Measurements from ENCODE around the gene VTI1A.

The VTI1A gene

GRCh38 chr10:112789248-112789647 lies 342.2 kb downstream of the VTI1A start:
- Histone ChIP-seq H4K20me1 (ENCODE audit: insufficient read depth, low read length) (no peaks in the 10 kb centered on the region), H3K27ac (ENCODE audit: low read length) (no peak overlapping the region), H3K4me2 (ENCODE audit: low read depth, low read length) (no peak overlapping the region), H3K36me3 (replicated peaks; ENCODE audit: insufficient read depth, low read length) (no peaks in the 10 kb centered on the region), H3K9ac (ENCODE audit: low read length) (no peak overlapping the region), H3K79me2 (ENCODE audit: low read length) (no peaks in the 10 kb centered on the region), H3K27me3 (replicated peaks; ENCODE audit: insufficient read depth, low read length) (no peaks in the 10 kb centered on the region), H3K9me2 (replicated peaks; ENCODE audit: insufficient read depth, low read length) (no peaks in the 10 kb centered on the region), H3F3A (ENCODE audit: insufficient read depth, low read length) (no peaks in the 10 kb centered on the region), H3K4me3 (ENCODE audit: low read length) (no peak overlapping the region), H3K9me3 (replicated peaks; ENCODE audit: insufficient read depth, low read length) (no peaks in the 10 kb centered on the region), H3K4me1 (ENCODE audit: low read length) (no peaks in the 10 kb centered on the region), H2AFZ (ENCODE audit: low read length) (no peak overlapping the region)
- TF ChIP-seq CTCF (IDR thresholded peaks at IDR 0.05; ENCODE audit: low read length) (no peak), EZH2 (optimal IDR thresholded peaks at IDR 0.05; ENCODE audit: low read depth, low read length) (no peak), EZH2phosphoT487 (IDR thresholded peaks at IDR 0.05; ENCODE audit: low read length) (no peak)
- no peak for DNase-seq

- Histone ChIP-seq H3K27me3 (replicated peaks; ENCODE audit: insufficient read depth, low read length) (no peaks in the 10 kb centered on the region), H3K9me3 (replicated peaks; ENCODE audit: insufficient read depth, low read length) (no peaks in the 10 kb centered on the region), H3K4me3 (ENCODE audit: low read length) (no peak overlapping the region), H3K27ac (ENCODE audit: low read length) (no peak overlapping the region), H3K4me1 (ENCODE audit: low read length) (no peaks in the 10 kb centered on the region), H3F3A (ENCODE audit: insufficient read depth, low read length) (no peaks in the 10 kb centered on the region), H3K4me2 (ENCODE audit: low read depth, low read length) (no peak overlapping the region), H3K9ac (ENCODE audit: low read length) (no peak overlapping the region), H3K36me3 (replicated peaks; ENCODE audit: insufficient read depth, low read length) (no peaks in the 10 kb centered on the region), H3K79me2 (ENCODE audit: low read length) (no peaks in the 10 kb centered on the region), H3K9me2 (replicated peaks; ENCODE audit: insufficient read depth, low read length) (no peaks in the 10 kb centered on the region), H4K20me1 (ENCODE audit: insufficient read depth, low read length) (no peaks in the 10 kb centered on the region), H2AFZ (ENCODE audit: low read length) (no peak overlapping the region)
- TF ChIP-seq EZH2phosphoT487 (IDR thresholded peaks at IDR 0.05; ENCODE audit: low read length) (no peak), EZH2 (optimal IDR thresholded peaks at IDR 0.05; ENCODE audit: low read depth, low read length) (no peak)
- no peak for DNase-seq
These were observed 343.0 kb downstream of the VTI1A start for GRCh38 chr10:112790030-112790429.

- Histone ChIP-seq H3F3A (ENCODE audit: insufficient read depth, low read length) (no peaks in the 10 kb centered on the region), H3K36me3 (replicated peaks; ENCODE audit: insufficient read depth, low read length) (no peaks in the 10 kb centered on the region), H3K4me3 (ENCODE audit: low read length) (no peak overlapping the region), H3K9me2 (replicated peaks; ENCODE audit: insufficient read depth, low read length) (no peaks in the 10 kb centered on the region), H3K4me1 (ENCODE audit: low read length) (no peaks in the 10 kb centered on the region), H3K79me2 (ENCODE audit: low read length) (no peaks in the 10 kb centered on the region), H4K20me1 (ENCODE audit: insufficient read depth, low read length) (no peaks in the 10 kb centered on the region), H3K4me2 (ENCODE audit: low read depth, low read length) (no peak overlapping the region), H3K27me3 (replicated peaks; ENCODE audit: insufficient read depth, low read length) (no peaks in the 10 kb centered on the region), H3K9ac (ENCODE audit: low read length) (no peak overlapping the region), H3K9me3 (replicated peaks; ENCODE audit: insufficient read depth, low read length) (no peaks in the 10 kb centered on the region), H2AFZ (ENCODE audit: low read length) (no peak overlapping the region), H3K27ac (ENCODE audit: low read length) (no peak overlapping the region)
- no peak for DNase-seq
- TF ChIP-seq CTCF (IDR thresholded peaks at IDR 0.05; ENCODE audit: low read length) (no peak), EZH2phosphoT487 (IDR thresholded peaks at IDR 0.05; ENCODE audit: low read length) (no peak), EZH2 (optimal IDR thresholded peaks at IDR 0.05; ENCODE audit: low read depth, low read length) (no peak)
These were observed 343.9 kb downstream of the VTI1A start for GRCh38 chr10:112790921-112791320.

GRCh38 chr10:112791447-112791846 lies 344.4 kb downstream of the VTI1A start:
- no peaks in the 10 kb centered on the region for H3K4me1 ChIP-seq (ENCODE audit: low read length)
- H3K27ac ChIP-seq (ENCODE audit: low read length): no peak overlapping the region
- no peaks in the 10 kb centered on the region for H3K36me3 ChIP-seq (replicated peaks; ENCODE audit: insufficient read depth, low read length)
- H4K20me1 ChIP-seq (ENCODE audit: insufficient read depth, low read length): no peaks in the 10 kb centered on the region
- H3K27me3 ChIP-seq (replicated peaks; ENCODE audit: insufficient read depth, low read length): no peaks in the 10 kb centered on the region
- no peak for DNase-seq
- H3K4me2 ChIP-seq (ENCODE audit: low read depth, low read length): no peak overlapping the region
- H3K4me3 ChIP-seq (ENCODE audit: low read length): no peak overlapping the region
- H3K79me2 ChIP-seq (ENCODE audit: low read length): no peaks in the 10 kb centered on the region
- H3K9me3 ChIP-seq (replicated peaks; ENCODE audit: insufficient read depth, low read length): no peaks in the 10 kb centered on the region
- H2AFZ ChIP-seq (ENCODE audit: low read length): no peak overlapping the region
- TF ChIP-seq EZH2 (optimal IDR thresholded peaks at IDR 0.05; ENCODE audit: low read depth, low read length) (no peak), EZH2phosphoT487 (IDR thresholded peaks at IDR 0.05; ENCODE audit: low read length) (no peak), CTCF (IDR thresholded peaks at IDR 0.05; ENCODE audit: low read length) (no peak)
- H3K9ac ChIP-seq (ENCODE audit: low read length): no peak overlapping the region
- no peaks in the 10 kb centered on the region for H3K9me2 ChIP-seq (replicated peaks; ENCODE audit: insufficient read depth, low read length)
- H3F3A ChIP-seq (ENCODE audit: insufficient read depth, low read length): no peaks in the 10 kb centered on the region
